ELF-1 (cell line): ENCODE results near the gene ASPDH.

Experiments used
- DNase-seq: peaks from one replicate; pipeline ENCODE4 v3.0.0-alpha.2; 2016; ENCODE audit warnings: low read depth, low spot score

ASPDH gene

GRCh38 chr19:50496189-50497021 is 17.3 kb downstream of the ASPDH start:
- DNase-seq = peak; percentile 84

- no peak for DNase-seq
Observed at GRCh38 chr19:50495020-50495531, 18.6 kb downstream of the ASPDH start.

GRCh38 chr19:50494186-50495019 is 19.3 kb downstream of the ASPDH start:
- DNase-seq = no peak

GRCh38 chr19:50493171-50493570 is 20.5 kb downstream of the ASPDH start:
- DNase-seq = no peak

GRCh38 chr19:50492303-50493052 is 21.2 kb downstream of the ASPDH start:
- no peak for DNase-seq

- DNase-seq = no peak
Observed at GRCh38 chr19:50490991-50491472, 22.7 kb downstream of the ASPDH start.

- no peak for DNase-seq
Observed at GRCh38 chr19:50490411-50490811, 23.3 kb downstream of the ASPDH start.

GRCh38 chr19:50489461-50490011 is 24.2 kb downstream of the ASPDH start:
- no peak for DNase-seq

- DNase-seq = no peak
Observed at GRCh38 chr19:50488389-50489194, 25.1 kb downstream of the ASPDH start.

- DNase-seq = peak; percentile 96
Observed at GRCh38 chr19:50486823-50487515, 26.7 kb downstream of the ASPDH start.

GRCh38 chr19:50485284-50485955 is 28.3 kb downstream of the ASPDH start:
- no peak for DNase-seq

- no peak for DNase-seq
Observed at GRCh38 chr19:50482916-50483315, 30.8 kb downstream of the ASPDH start.

- DNase-seq = no peak
Observed at GRCh38 chr19:50482271-50482855, 31.4 kb downstream of the ASPDH start.

GRCh38 chr19:50481351-50482149 is 32.2 kb downstream of the ASPDH start:
- no peak for DNase-seq

- DNase-seq = no peak
Observed at GRCh38 chr19:50480281-50481111, 33.2 kb downstream of the ASPDH start.

- DNase-seq = no peak
Observed at GRCh38 chr19:50479761-50480251, 33.9 kb downstream of the ASPDH start.
